PFSK-1 (cell line): ENCODE results near the gene GNB1L.

Experiments
- POLR2AphosphoS5 ChIP-seq: IDR thresholded peaks from 2 replicates; pipeline ENCODE4 v1.6.1; 2012; ENCODE audit warnings: low read depth, mild to moderate bottlenecking, control low read depth, low read length, moderate library complexity
- REST ChIP-seq, 2 experiments: IDR thresholded peaks; 2 replicates each; pipeline versions ENCODE4 v1.6.1 to v1.8.0; 2011 to 2012; ENCODE audit warnings: low read depth in 2 of 2, low read length in 2 of 2, control low read depth in 1 of 2, inconsistent platforms in 1 of 2, mild to moderate bottlenecking in 1 of 2, moderate library complexity in 1 of 2; ENCODE audit not compliant: insufficient read depth in 1 of 2
- SIN3A ChIP-seq: IDR thresholded peaks from 2 replicates; pipeline ENCODE4 v1.6.1; 2012; ENCODE audit warnings: mild to moderate bottlenecking, low read length, moderate library complexity, borderline replicate concordance; ENCODE audit not compliant: insufficient read depth
- TAF1 ChIP-seq: IDR thresholded peaks from 2 replicates; pipeline ENCODE4 v1.6.1; 2012; ENCODE audit warnings: low read length, control low read depth, borderline replicate concordance; ENCODE audit not compliant: insufficient read depth

- TF ChIP-seq POLR2AphosphoS5 (no peak), SIN3A (no peak), REST (IDR thresholded peaks at IDR 0.05; ENCODE audit: insufficient read depth in 1 of 2, low read depth in 2 of 2, low read length in 2 of 2) (no peak), TAF1 (no peak)
These were observed 45.7 kb downstream of the GNB1L start for GRCh38 chr22:19808873-19809478.
